HEK293 (cell line): ENCODE data around the gene METTL25B.

Source experiments
- BCL11B ChIP-seq: fragments of 450-650 bp; formaldehyde crosslinking; IDR thresholded peaks from 2 replicates; pipeline ENCODE4 v1.5.1; 2016; ENCODE audit warnings: low read depth, missing biosample characterization, missing genetic modification characterization
- CTCF ChIP-seq: fragments of 450-650 bp; formaldehyde crosslinking; IDR thresholded peaks from 2 replicates; pipeline ENCODE4 v1.5.1; 2016; ENCODE audit warnings: missing biosample characterization, missing genetic modification characterization
- GLIS1 ChIP-seq: fragments of 450-650 bp; formaldehyde crosslinking; IDR thresholded peaks from 2 replicates; pipeline ENCODE4 v1.5.1; 2016; ENCODE audit warnings: missing biosample characterization, missing genetic modification characterization
- PBX3 ChIP-seq: sonication (generic); formaldehyde crosslinking; IDR thresholded peaks from 2 replicates; pipeline ENCODE4 v1.8.1; 2022; ENCODE audit warnings: mild to moderate bottlenecking, moderate library complexity, missing genetic modification reagents
- PRDM4 ChIP-seq: fragments of 450-650 bp; formaldehyde crosslinking; IDR thresholded peaks from 2 replicates; pipeline ENCODE4 v1.5.1; 2017; ENCODE audit warnings: missing biosample characterization, missing genetic modification characterization
- PRDM6 ChIP-seq: fragments of 450-650 bp; formaldehyde crosslinking; IDR thresholded peaks from 2 replicates; pipeline ENCODE4 v1.5.1; 2017; ENCODE audit warnings: missing biosample characterization, missing genetic modification characterization
- REPIN1 ChIP-seq: fragments of 450-650 bp; formaldehyde crosslinking; IDR thresholded peaks from 2 replicates; pipeline ENCODE4 v1.5.1; 2017; ENCODE audit warnings: missing biosample characterization, missing genetic modification characterization, low read depth
- SP3 ChIP-seq: fragments of 450-650 bp; formaldehyde crosslinking; IDR thresholded peaks from 2 replicates; pipeline ENCODE4 v1.5.1; 2016; ENCODE audit warnings: missing biosample characterization, missing genetic modification characterization
- ZBTB11 ChIP-seq: fragments of 450-650 bp; formaldehyde crosslinking; conservative IDR thresholded peaks from 2 replicates; pipeline ENCODE4 v1.5.1; 2016; ENCODE audit warnings: low read depth, missing biosample characterization, missing genetic modification characterization
- ZBTB8A ChIP-seq: fragments of 450-650 bp; formaldehyde crosslinking; IDR thresholded peaks from 2 replicates; pipeline ENCODE4 v1.5.1; 2016; ENCODE audit warnings: missing biosample characterization, missing genetic modification characterization
- ZFP69B ChIP-seq: fragments of 450-650 bp; formaldehyde crosslinking; IDR thresholded peaks from 2 replicates; pipeline ENCODE4 v1.5.1; 2016; ENCODE audit warnings: missing biosample characterization, missing genetic modification characterization
- ZIC2 ChIP-seq: fragments of 450-650 bp; formaldehyde crosslinking; IDR thresholded peaks from 2 replicates; pipeline ENCODE4 v1.5.1; 2016; ENCODE audit warnings: missing biosample characterization, missing genetic modification characterization
- ZNF146 ChIP-seq: fragments of 450-650 bp; formaldehyde crosslinking; IDR thresholded peaks from 2 replicates; pipeline ENCODE4 v1.5.1; 2016; ENCODE audit warnings: missing biosample characterization, missing genetic modification characterization
- ZNF174 ChIP-seq: fragments of 450-650 bp; formaldehyde crosslinking; IDR thresholded peaks from 2 replicates; pipeline ENCODE4 v1.5.0; 2017; ENCODE audit warnings: missing biosample characterization, mild to moderate bottlenecking, missing genetic modification characterization
- ZNF302 ChIP-seq: fragments of 450-650 bp; formaldehyde crosslinking; IDR thresholded peaks from 2 replicates; pipeline ENCODE4 v1.5.1; 2016; ENCODE audit warnings: missing biosample characterization, missing genetic modification characterization, low read depth
- ZNF311 ChIP-seq: fragments of 450-650 bp; formaldehyde crosslinking; IDR thresholded peaks from 2 replicates; pipeline ENCODE4 v1.5.1; 2017; ENCODE audit warnings: missing biosample characterization, missing genetic modification characterization, borderline replicate concordance
- ZNF341 ChIP-seq: fragments of 450-650 bp; formaldehyde crosslinking; IDR thresholded peaks from 2 replicates; pipeline ENCODE4; 2016; ENCODE audit warnings: low read depth, missing biosample characterization, missing genetic modification characterization
- ZNF354C ChIP-seq: fragments of 450-650 bp; formaldehyde crosslinking; IDR thresholded peaks from 2 replicates; pipeline ENCODE4 v1.5.1; 2016; ENCODE audit warnings: missing biosample characterization, missing genetic modification characterization, low read depth, borderline replicate concordance
- ZNF394 ChIP-seq: fragments of 450-650 bp; formaldehyde crosslinking; IDR thresholded peaks from 2 replicates; pipeline ENCODE4 v1.5.1; 2016; ENCODE audit warnings: missing biosample characterization, missing genetic modification characterization, mild to moderate bottlenecking, moderate library complexity, borderline replicate concordance
- ZNF416 ChIP-seq: fragments of 450-650 bp; formaldehyde crosslinking; IDR thresholded peaks from 2 replicates; pipeline ENCODE4 v1.5.1; 2016; ENCODE audit warnings: missing biosample characterization, missing genetic modification characterization
- ZNF426 ChIP-seq: fragments of 450-650 bp; formaldehyde crosslinking; IDR thresholded peaks from 2 replicates; pipeline ENCODE4 v1.5.1; 2017; ENCODE audit warnings: missing biosample characterization, missing genetic modification characterization, mild to moderate bottlenecking, inconsistent platforms, moderate library complexity
- ZNF473 ChIP-seq: fragments of 450-650 bp; formaldehyde crosslinking; IDR thresholded peaks from 2 replicates; pipeline ENCODE4 v1.5.1; 2017; ENCODE audit warnings: missing biosample characterization, missing genetic modification characterization
- ZNF501 ChIP-seq: fragments of 450-650 bp; formaldehyde crosslinking; IDR thresholded peaks from 2 replicates; pipeline ENCODE4 v1.5.1; 2016; ENCODE audit warnings: missing biosample characterization, missing genetic modification characterization
- ZNF544 ChIP-seq: fragments of 450-650 bp; formaldehyde crosslinking; IDR thresholded peaks from 2 replicates; pipeline ENCODE4 v1.5.0; 2017; ENCODE audit warnings: missing biosample characterization, missing genetic modification characterization
- ZNF555 ChIP-seq: fragments of 450-650 bp; formaldehyde crosslinking; conservative IDR thresholded peaks from 2 replicates; pipeline ENCODE4 v1.5.1; 2017; ENCODE audit warnings: missing biosample characterization, mild to moderate bottlenecking, missing genetic modification characterization, inconsistent platforms
- ZNF560 ChIP-seq: fragments of 450-650 bp; formaldehyde crosslinking; IDR thresholded peaks from 2 replicates; pipeline ENCODE4 v1.5.1; 2017; ENCODE audit warnings: missing biosample characterization, missing genetic modification characterization, borderline replicate concordance
- ZNF621 ChIP-seq: fragments of 450-650 bp; formaldehyde crosslinking; IDR thresholded peaks from 2 replicates; pipeline ENCODE4 v1.5.1; 2017; ENCODE audit warnings: missing biosample characterization, missing genetic modification characterization
- ZNF704 ChIP-seq: fragments of 450-650 bp; formaldehyde crosslinking; IDR thresholded peaks from 2 replicates; pipeline ENCODE4 v1.5.1; 2016; ENCODE audit warnings: missing biosample characterization, missing genetic modification characterization

Gene METTL25B

GRCh38 chr1:156706657-156707416, 21.4 kb upstream of the METTL25B start (continued):
- TF ChIP-seq PRDM4 (tag by site-specific recombination) (0 out of 2 replicates have a peak, but pooled peaks have one; percentile 11), ZNF555 (no peak), GLIS1 (tag by site-specific recombination) (peak; percentile 74), ZIC2 (tag by site-specific recombination) (no peak), SP3 (no peak), ZNF174 (tag by site-specific recombination) (no peak), ZNF621 (tag by site-specific recombination) (no peak), PRDM6 (tag by site-specific recombination) (no peak), ZNF501 (tag by site-specific recombination) (no peak), ZNF302 (no peak), ZFP69B (tag by site-specific recombination) (no peak), PBX3 (no peak), CTCF (no peak), ZNF544 (tag by site-specific recombination) (no peak), ZNF354C (tag by site-specific recombination) (no peak), ZNF146 (tag by site-specific recombination) (no peak), BCL11B (tag by site-specific recombination) (0 out of 2 replicates have a peak, but pooled peaks have one; percentile 2), ZNF311 (tag by site-specific recombination) (no peak), ZBTB11 (tag by site-specific recombination) (no peak), ZNF426 (tag by site-specific recombination) (no peak), ZNF560 (tag by site-specific recombination) (no peak), ZNF341 (tag by site-specific recombination) (0 out of 2 replicates have a peak, but pooled peaks have one; percentile 1), ZNF704 (tag by site-specific recombination) (no peak), ZBTB8A (tag by site-specific recombination) (no peak), ZNF473 (tag by site-specific recombination) (no peak), REPIN1 (tag by site-specific recombination) (no peak), ZNF394 (tag by site-specific recombination) (no peak), ZNF416 (tag by site-specific recombination) (no peak)
